Measurements from ENCODE around the gene MDM1. TPM values are rescaled to one million over a fixed set of nuclear protein-coding genes. Genes with fewer than 3 reads are reported as not detected.
A peak's percentile ranks its signal among the peaks of the same experiment; 100 is the strongest.

The MDM1 gene
- 10 to 100 TPM in 1 of 2 donors, 1 to 10 TPM in 1; 6.5 to 12.9 TPM for total RNA-seq
- polyA plus RNA-seq = 1 to 10 TPM; 2.0 to 3.8 TPM

GRCh38 chr12:68331869-68332727, at the start of gene MDM1:
MDM1 (minus strand) TSS chr12:68332362; CDS start chr12:68332245, 117 bp downstream.
- Histone ChIP-seq H3K36me3 (ENCODE audit: control insufficient read depth in 4 of 4, insufficient read depth in 3 of 4, low read depth in 1 of 4, low read length in 3 of 4) (peaks cover 0 to 2% (median 0%) of the 10 kb centered on the region in 4 donors), H3K4me1 (ENCODE audit: control insufficient read depth in 4 of 4, insufficient read depth in 4 of 4, low read length in 3 of 4) (peaks cover 0 to 14% (median 9%) of the 10 kb centered on the region in 4 donors), H3K27ac (ENCODE audit: low read depth in 1 of 2, low read length in 2 of 2) (peak within 1 kb of the TSS in 1 of 2 donors; percentile 49), H3K9ac (ENCODE audit: low read depth in 1 of 2, low read length in 2 of 2) (peak within 1 kb of the TSS; percentile 55 to 67), H3K9me3 (ENCODE audit: control insufficient read depth in 4 of 4, low read length in 3 of 4) (no peaks in the 10 kb centered on the region), H3K27me3 (ENCODE audit: control insufficient read depth in 4 of 4, insufficient read depth in 4 of 4, low read length in 3 of 4) (no peaks in the 10 kb centered on the region), H3K4me3 (ENCODE audit: low read depth in 1 of 3, low read length in 3 of 3) (peak within 1 kb of the TSS; percentile 78 to 92 (median 85))
- WGBS = under 1% methylated on average over 59 of the region's 59 CpGs
- DNase-seq (ENCODE audit: low spot score) = peak; percentile 95
- no peak for TF ChIP-seq RXRA (IDR thresholded peaks at IDR 0.05)
- no peak for TF ChIP-seq FOXA2 (IDR thresholded peaks at IDR 0.05)
- no peak for TF ChIP-seq NR2F2 (IDR thresholded peaks at IDR 0.05)
- TF ChIP-seq CTCF (IDR thresholded peaks at IDR 0.05; ENCODE audit: low read depth, low read length, missing input control) = no peak
- TF ChIP-seq SP1 (IDR thresholded peaks at IDR 0.05) = peak; percentile 89
- peak; percentile 41 for TF ChIP-seq TAF1 (conservative IDR thresholded peaks at IDR 0.05)
- TF ChIP-seq HNF4G (IDR thresholded peaks at IDR 0.05) = peak; percentile 35
- TF ChIP-seq, protein P1, sequence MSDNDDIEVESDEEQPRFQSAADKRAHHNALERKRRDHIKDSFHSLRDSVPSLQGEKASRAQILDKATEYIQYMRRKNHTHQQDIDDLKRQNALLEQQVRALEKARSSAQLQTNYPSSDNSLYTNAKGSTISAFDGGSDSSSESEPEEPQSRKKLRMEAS (IDR thresholded peaks at IDR 0.05) = no peak
- TF ChIP-seq, protein P2, sequence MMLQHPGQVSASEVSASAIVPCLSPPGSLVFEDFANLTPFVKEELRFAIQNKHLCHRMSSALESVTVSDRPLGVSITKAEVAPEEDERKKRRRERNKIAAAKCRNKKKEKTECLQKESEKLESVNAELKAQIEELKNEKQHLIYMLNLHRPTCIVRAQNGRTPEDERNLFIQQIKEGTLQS (IDR thresholded peaks at IDR 0.05) = no peak
- TF ChIP-seq YY1 (IDR thresholded peaks at IDR 0.05) = peak; percentile 97
- peak; percentile 37 to 64 for TF ChIP-seq RAD21 (IDR thresholded peaks at IDR 0.05)
- TF ChIP-seq ZBTB33 (IDR thresholded peaks at IDR 0.05) = no peak
- no peak for TF ChIP-seq FOXA1 (IDR thresholded peaks at IDR 0.05)
- TF ChIP-seq JUND (IDR thresholded peaks at IDR 0.05) = no peak
- peak; percentile 38 to 66 for TF ChIP-seq HNF4A (conservative IDR thresholded peaks at IDR 0.05)
- TF ChIP-seq EGR1 (IDR thresholded peaks at IDR 0.05; ENCODE audit: low read depth in 2 of 2) = no peak
- no peak for TF ChIP-seq REST (IDR thresholded peaks at IDR 0.05)
- TF ChIP-seq GABPA (IDR thresholded peaks at IDR 0.05 in 1 of 2, conservative IDR thresholded peaks at IDR 0.05 in 1 of 2) = peak; percentile 40 to 79
